NCI-H345 treated with DMSO at 0.1 percent for 48 hours (cell line): Measurements from ENCODE around the gene CCDC97.

ENCODE experiments used
- DNase-seq: peaks from one replicate; lab custom pipeline; 2025; ENCODE audit not compliant: unreplicated experiment; lab: John Stamatoyannopoulos, UW

The CCDC97 gene

DNA sequence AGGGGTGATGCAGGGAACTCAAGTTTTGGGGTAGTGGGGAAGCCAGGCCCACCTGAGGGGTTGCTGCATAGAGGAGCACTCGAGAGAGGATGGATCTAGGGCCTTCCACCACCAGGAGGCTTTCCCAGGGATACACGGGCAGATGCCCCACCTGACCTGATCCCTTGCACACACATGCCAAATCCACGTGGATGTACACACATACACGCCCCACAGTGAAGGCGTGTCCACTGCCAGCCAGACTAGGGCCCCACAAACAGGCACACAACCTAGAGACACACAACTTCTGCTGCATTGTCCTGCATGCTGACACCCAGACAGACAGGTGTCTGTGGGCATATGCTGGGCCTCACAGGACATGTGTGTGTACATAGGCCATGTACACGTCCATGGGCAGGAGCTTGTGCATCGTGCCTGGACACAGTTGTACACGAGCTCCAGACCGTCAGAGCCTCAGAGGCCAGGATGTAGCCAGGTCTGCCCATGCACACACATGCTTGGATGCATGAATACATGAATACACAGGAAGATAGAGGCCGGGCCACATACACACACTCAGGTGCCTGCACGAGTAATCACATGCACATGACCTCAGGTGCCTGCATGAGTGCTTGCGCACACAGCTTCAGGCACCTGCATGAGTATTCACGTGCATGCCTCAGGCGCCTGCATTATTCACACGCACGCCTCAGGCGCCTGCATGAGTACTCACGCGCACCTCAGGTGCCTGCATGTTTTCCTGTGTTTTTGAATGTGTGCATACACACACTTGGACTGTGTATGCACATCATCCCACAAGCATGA is 8.9 kb downstream of the CCDC97 start:
- DNase-seq, result no peak

DNA sequence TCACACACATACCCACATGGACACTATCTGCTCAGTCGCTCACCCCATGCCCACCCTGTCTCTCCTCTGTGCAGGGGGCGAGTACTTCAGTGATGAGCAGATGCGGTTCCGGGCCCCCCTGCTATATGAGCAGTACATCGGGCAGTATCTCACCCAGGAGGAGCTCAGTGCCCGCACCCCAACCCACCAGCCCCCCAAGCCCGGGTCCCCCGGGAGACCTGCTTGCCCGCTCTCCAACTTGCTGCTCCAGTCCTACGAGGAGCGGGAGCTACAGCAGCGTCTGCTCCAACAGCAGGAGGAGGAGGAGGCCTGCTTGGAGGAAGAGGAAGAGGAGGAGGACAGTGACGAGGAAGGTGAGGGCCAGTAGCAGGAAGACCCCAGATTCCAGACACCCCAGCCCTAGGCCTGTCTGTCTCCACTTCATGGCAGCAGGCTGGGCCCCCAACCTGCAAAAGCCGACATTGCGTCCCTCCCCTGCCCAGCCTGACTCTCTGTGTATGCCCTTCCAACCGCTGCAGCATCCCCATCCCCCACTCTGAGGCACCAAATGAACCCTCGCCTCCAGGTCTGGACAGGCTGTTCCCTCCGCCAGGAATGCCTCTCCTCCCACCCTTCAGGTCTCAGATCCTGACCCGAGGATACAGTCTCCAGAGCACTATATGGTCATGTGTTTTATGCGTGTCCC is 9.7 kb downstream of the CCDC97 start:
- no peak for DNase-seq

DNA sequence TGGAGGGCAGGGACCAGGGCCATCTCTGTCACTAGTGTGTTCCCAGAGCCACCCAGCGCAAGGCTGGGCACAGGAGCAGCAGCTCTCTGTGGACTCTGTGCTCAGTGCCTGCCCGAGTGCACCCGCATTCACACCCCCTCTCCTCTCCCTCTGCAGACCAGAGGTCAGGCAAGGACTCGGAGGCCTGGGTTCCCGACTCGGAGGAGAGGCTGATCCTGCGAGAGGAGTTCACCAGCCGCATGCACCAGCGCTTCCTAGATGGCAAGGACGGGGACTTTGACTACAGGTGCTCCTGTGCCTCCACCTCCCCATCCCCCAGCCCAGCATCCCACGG is 10.2 kb downstream of the CCDC97 start:
- no peak for DNase-seq

DNA sequence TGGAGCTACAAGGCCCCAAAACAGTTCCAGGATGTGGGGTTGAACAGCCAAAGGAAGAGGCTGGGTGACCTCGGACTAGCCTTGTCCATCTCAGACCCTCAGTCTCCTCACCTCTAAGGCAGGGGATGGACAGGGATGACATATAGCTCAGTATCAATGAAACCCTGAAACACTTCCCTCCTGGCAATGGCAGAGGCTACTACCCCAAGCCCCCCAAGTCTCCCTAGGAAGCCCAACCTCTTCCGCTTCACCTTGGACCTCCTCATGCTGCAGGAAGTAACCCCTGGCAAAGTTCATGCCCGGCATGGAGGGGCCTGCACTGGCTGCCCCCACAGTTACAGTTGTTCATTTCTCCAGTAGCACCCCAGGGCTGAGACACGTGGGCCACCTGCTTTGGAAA is 10.6 kb downstream of the CCDC97 start:
- no peak for DNase-seq

DNA sequence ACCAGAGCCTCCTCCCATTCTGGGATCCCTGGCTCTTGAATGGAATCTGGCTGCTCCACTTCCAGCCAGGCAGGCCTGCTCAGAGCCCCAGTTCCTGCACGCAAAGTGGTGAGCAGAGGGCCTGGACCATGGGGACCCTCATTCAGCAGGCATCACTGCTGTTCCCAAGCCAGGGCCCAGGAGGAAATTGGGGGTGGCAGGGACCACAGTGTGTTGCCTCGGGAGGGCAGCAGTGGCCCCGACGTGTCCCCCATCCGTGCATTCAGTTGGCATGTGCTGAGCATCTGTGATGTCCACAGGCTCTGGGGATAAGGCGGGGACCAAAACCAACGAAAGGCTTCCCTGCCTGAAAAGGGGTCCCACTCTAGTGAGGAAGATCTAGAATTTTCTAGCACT is 11.2 kb downstream of the CCDC97 start:
- no peak for DNase-seq

DNA sequence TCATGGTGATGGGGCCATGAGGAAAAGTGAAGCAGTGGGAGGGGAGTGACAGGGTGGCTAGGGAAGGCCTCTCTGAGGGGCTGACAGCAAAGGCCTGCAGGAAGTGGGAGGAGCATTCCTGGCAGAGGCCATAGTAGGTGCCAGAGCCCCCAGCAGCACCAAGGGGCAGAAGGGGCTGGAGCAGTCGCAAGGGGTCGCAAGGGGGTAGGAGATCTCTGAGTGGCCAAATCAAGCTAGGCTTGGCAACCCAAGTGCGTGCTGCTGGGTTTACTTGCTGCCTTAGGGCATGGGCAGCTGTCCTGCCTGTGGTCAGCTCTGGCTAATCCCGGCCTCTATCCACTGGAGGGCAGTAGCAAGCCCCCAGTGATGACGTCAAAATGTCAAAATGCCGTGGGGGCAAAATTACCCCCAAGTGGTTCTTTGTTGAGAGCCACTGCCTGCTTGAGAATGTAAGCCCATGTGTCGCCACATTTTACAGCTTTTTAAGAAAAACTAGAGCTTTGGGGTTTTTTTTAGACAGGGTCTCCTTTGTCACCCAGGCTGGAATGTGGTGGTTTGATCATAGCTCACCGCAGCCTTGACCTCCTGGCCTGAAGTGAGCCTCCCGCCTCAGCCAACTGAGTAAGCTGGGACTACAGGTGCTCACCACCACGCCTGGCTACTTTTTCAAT is 11.8 kb downstream of the CCDC97 start:
- no peak for DNase-seq

DNA sequence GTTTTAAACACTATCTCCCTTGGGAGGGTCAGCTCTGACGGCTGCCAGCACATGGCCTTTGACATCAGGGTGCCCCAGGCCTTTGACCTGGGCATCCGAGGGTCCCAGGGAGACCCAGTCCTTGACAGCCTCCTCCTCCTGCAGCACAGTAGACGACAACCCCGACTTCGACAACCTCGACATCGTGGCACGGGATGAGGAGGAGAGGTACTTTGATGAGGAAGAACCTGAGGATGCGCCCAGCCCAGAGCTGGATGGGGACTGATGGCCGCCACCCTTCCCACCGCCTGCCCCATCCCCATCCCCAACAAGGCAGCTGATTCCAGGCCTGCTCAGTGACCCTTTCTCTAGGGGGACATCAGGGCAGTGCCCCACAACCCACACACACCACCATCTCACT is 12.5 kb downstream of the CCDC97 start:
- DNase-seq, result no peak

DNA sequence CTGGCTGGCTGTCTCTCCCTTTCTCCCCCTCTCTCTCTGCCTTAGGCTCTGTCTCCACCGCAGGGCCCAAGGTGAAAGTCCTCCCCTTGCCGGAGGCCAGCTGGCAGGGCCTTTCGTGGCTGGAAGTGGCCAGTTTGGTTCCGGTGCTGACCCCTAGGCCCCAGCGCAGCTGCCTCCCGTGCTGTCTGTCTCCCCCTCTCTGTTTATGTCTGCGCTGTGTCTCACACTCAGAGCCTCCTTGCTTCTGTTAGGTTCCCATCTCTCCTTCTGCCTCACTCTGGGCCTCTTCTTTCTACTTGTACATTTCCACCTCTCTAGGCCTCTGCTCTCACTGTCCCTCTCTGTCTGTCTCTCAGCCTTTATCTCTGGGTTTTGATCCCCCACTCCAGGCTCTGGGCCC is 13.1 kb downstream of the CCDC97 start:
- DNase-seq, result no peak

DNA sequence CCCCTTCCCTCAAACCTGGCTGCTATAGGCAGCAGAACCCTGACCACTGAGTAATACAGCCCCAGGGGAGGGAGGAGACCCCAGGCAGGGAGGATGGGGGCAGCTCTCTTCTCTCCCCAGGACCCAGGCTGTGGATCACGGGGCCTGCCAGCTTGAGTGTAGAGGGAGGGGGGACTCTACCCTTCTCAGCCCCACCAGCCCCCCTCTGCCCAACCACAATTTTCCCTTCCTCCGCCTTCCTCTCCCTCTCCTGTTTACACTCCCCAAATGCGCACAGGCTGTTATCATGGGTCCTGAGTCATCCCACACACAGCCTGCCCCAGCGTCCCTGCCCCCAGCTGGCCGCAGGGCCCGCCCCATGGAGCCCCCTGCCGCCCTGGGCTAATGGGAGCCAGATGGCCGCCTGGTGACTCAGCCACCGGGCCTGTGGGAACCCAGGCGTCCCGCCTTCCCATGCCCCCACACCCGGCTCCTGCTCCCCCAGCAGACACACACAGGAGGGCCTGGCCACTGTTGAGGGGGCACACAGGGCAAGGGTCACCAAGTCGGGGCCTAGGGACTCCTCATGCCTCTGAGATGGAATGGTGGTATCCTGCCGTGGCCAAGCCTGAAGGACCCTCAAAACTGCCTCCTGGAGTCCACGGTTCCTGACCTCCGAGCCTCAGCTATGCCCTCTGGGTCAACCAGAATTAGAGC is 13.6 kb downstream of the CCDC97 start:
- no peak for DNase-seq

DNA sequence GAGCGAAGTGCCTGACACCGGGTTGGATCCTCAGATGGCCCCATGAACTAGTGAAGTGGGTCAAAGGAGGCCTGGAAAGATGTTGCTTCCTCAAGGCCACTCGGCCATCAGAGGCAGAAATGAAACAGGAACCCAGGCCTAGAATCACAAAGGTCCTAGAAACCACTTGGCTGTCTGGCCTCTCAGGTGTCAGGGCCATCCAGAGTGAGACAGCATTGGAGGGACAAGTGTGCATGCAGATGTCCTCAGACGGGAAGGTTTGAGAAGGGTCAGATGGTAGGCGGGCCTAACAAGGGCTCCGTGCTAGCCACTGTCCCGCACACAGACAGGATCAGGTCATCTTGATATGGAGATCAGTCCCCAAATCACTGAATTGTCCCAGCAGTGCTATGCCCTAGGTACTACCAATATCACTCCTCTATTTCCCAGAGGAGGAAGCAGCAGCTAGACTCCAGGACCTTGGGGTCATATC is 14.3 kb downstream of the CCDC97 start:
- no peak for DNase-seq

DNA sequence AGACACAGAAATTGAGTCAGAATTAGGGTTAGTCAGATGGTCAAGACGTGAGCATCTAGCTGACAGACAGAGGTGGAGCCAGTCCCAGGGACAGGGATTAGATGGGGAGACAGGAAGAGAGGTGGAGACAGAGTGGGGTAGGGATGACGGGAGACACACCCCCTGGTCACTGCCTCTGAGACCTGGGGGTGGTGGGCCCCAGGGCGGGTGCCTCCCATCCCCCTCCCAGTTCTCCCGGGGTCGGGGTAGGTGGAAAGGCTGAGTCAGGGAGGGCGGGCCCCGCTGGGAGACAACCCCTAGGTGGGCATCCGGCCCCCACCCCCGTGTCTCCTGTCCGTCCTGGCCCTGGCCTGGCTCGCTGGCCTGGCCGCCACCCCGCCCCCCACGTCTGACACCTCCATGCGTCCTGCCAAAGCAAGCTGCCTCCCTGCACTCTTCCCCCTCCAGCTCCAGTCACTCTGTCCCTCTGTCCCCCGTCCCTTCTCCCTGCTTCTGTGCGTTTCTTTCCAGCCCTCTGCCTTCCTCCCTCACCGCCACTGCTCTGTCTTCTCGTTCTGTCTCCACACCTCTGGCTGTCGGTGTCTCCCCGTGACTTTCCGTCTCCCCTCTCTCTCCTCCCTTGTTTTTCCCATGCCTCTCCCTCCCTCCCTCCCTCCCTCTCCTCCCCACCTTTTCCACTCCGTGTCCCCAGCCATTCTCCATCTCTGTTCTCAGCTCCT is 15.1 kb downstream of the CCDC97 start:
- DNase-seq, result no peak

DNA sequence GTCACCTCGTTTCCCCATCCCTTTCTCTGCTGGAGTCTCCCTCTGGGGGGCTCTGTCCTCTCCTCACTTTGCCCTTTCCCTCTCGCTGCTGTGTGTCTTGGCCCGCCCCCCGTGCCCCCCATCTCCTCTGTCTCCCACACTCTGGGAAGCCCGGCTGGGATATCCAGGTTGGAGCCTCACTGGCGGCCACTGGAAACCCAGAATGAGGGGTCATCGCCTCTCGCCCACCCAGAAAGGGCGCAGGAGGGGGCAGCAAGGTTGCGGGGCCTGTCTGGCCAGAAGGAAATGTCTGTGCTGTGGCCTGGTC is 15.6 kb downstream of the CCDC97 start:
- no peak for DNase-seq

DNA sequence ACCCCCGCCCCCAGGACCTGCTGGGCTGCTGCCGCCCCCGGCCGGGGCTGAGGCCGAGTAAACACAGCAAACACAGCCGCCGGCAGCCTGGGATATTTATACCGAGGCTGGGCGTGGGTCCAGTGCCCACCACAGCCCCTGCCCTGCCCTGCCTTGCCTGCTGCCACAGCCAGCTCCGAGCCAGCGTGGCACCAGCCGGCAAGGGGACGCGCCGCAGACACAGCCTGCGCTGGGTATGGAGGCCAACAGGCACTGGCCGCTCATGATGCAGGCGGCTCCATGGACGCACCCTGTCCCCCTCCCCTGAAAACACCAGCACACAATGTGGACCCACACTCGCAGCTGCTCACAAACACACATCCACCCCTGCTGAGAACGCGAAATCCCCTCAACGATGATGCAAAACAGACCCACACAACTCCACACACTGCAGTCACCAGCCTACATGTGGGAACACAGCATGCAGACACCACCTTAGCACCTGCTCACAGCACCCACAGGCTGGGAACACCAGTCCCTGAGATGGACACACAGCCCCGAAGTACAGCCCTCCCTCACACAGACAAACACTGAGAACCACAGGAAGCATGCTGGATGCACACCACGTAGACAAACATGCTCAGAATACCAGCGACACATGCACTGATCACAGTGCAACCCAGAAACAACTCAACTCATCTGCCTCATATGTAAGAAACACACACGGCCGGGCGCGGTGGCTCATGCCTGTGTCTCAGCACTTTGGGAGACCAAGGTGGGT is 16.2 kb downstream of the CCDC97 start:
- DNase-seq, result no peak

DNA sequence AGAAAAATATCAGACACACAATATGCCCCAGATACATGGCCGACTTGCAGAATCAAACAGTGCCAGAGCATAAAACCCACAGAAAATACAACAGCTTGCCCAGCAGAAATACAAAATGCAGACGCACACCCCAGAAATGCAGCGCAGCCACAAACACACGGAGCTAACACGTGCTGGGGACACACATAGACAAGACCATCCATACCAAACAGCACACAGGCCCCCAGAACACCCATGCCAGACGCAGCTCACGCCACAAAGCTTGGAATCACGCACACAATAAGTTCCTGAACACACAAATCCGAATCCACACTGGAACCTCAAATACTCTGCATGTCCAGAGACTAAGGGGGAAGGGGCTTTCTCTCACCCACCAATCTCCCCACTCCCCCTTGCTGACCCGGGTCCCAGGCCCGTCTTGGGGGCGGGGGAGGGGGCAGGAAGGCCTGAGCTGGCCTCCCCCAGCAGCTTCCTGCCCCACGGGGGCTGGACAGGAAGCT is 17.2 kb downstream of the CCDC97 start:
- no peak for DNase-seq

DNA sequence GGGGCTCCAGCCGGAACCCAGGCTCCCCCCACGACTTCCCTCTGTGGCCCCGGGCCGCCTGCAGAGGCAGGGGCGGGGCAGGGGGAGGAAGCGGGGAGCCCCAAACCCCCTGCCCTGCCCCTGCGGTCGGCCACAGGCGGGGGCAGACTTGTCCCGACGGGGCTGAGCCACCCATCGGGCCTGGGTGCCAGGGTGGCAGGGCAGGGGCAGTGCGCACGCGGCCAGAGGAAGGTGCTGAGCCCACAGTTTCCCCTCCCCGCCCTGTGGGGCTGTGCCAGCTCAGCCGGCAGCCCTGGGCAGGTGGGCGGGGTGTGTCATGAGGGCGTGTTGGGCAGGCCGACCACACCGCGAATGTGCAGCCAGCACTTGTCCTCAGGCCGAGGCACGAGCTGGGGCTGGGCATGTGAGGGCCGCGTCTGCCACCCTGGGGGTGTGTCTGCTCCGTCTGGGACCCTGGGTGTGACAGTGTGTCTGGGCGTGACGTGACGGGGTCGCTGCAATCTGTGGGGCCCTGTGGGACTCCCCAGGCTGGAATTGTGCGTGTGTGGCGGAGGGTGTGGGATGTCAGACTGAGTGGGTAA is 17.7 kb downstream of the CCDC97 start:
- DNase-seq, result no peak

DNA sequence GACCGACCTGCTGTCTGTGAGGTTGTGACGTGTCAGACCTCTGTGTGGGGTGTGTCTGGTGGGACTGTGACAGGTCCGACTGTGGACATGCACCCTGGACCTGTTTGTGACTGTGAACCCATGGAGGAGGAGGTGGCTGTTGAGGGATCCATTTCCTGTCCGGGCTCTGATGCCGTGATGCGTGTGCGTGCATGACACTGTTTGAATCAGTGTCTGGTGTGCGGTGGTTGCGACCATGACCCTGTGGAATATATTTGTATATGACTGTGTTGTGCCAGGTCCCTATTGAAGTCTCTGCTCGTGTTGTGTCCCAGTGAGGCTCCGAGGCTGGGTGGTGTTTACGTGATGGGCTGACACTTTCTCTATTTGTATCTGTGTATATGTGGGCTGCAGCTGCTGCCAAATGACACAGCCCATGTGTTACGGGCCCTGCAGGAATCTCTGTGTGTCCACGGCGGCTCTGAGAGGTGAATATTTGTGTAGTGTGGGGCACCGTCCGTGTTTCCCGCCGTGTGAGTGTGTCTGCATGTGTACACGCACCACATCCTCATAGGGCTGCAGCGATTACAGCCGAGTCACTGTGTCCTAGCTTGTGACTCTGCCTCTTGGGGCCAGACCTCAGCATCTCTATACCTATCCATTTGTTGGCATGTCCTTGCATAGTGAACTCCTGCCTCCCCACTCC is 18.3 kb downstream of the CCDC97 start:
- no peak for DNase-seq

DNA sequence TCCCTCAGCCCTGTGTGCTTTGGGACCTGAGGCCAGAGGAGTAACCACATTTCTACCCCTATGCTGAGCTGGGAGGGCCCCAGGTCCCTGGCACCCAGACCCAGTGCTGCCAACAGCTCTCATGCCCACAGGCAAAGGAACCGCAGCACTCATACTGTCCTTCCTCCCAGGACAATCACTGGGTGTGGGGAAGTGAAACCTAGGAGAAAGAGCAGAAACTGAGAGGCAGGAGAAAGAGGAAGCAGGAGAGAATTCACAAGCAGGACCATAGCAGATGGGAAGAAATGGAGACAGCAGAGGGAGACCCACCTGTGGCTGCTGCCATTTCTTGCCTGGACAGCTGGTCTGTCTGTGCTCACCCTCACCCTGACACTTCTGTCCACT is 18.9 kb downstream of the CCDC97 start:
- no peak for DNase-seq

DNA sequence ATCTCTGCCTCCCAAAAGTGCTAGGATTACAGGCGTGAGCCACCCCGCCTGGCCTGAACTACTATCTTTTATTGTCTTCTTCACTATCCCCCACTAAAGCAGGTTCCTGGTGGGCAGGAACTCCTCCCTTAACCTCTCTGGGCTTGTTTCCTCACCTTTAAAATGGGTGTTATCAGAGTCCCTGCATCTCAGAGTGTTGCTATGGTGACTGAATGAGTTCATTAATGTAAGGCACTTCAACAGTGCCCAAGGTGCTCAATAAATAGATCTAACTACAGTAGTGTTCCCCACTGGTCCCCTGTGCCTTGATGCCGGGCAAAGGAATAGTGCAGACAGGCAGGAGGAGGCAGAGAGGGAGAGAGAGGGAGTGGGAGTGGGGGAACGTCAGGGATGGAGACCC is 20.5 kb downstream of the CCDC97 start:
- DNase-seq, result no peak

DNA sequence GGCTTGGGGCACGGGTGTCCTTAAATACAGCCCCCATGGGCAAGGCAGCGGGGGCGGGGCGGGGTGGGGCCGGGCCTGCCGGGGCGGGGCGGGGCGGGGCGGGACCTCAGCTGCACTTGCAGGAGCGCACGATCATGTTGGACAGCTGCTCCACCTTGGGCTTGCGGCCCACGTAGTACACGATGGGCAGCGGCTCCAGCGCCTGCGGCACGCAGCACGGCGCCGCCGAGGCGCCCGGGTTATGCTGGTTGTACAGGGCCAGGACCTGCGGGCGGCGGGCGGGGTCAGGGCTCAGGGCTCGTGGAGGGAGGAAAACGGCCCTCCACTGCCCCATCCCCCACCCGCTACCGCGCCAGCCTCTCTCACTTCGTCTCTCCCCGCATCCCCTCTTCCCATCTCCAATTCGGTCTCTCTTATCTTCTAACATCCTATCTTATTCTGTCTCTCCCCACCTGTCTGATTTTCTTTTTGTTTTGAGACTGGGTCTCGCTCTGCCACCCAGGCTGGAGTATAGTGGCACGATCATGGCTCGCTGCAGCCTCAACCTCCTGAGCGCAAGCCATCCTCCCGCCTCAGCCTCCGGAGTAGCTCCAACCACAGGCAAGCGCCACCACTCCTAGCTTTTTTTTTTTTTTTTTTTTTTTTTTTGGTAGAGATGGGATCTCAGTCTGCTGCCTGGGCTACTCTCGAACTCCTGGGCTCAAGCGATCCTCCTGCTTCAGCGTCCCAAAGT is 21.1 kb downstream of the CCDC97 start:
- DNase-seq, result no peak
